Ishikawa (cell line): ENCODE measurements around the gene TMEM138.

Experiments
- CEBPB ChIP-seq: IDR thresholded peaks from 2 replicates; pipeline ENCODE4 v1.6.1; 2012
- CREB1 ChIP-seq: IDR thresholded peaks from 2 replicates; pipeline ENCODE4 v1.6.1; 2012; ENCODE audit warnings: low read depth
- EGR1 ChIP-seq: IDR thresholded peaks from 2 replicates; pipeline ENCODE4 v1.6.1; 2012
- EP300 ChIP-seq: IDR thresholded peaks from 2 replicates; pipeline ENCODE4 v1.6.1; 2012; ENCODE audit warnings: borderline replicate concordance
- FOXM1 ChIP-seq: IDR thresholded peaks from 2 replicates; pipeline ENCODE4 v1.6.1; 2012; ENCODE audit warnings: low read depth, borderline replicate concordance
- NFIC ChIP-seq: IDR thresholded peaks from 2 replicates; pipeline ENCODE4 v1.6.1; 2012
- RAD21 ChIP-seq: IDR thresholded peaks from 2 replicates; pipeline ENCODE4 v1.6.1; 2012; ENCODE audit warnings: low read depth
- REST ChIP-seq: IDR thresholded peaks from 2 replicates; pipeline ENCODE4 v1.6.1; 2012; ENCODE audit warnings: low read depth, mild to moderate bottlenecking
- TAF1 ChIP-seq: IDR thresholded peaks from 2 replicates; pipeline ENCODE4 v1.6.1; 2012; ENCODE audit warnings: low read depth, mild to moderate bottlenecking
- TCF12 ChIP-seq: IDR thresholded peaks from 2 replicates; pipeline ENCODE4 v1.6.1; 2012; ENCODE audit warnings: low read depth
- TEAD4 ChIP-seq: IDR thresholded peaks from 2 replicates; pipeline ENCODE4 v1.6.1; 2012
- YY1 ChIP-seq: IDR thresholded peaks from 2 replicates; pipeline ENCODE4 v1.6.1; 2012; ENCODE audit warnings: low read depth
- ZBTB7A ChIP-seq: IDR thresholded peaks from 2 replicates; pipeline ENCODE4 v1.6.1; 2012; ENCODE audit warnings: low read depth
- TF ChIP-seq, protein P1 (sequence below): IDR thresholded peaks from 2 replicates; pipeline ENCODE4 v1.6.1; 2012
- TF ChIP-seq, protein P2 (sequence below): IDR thresholded peaks from 2 replicates; pipeline ENCODE4 v1.6.1; 2012

TMEM138 gene

GRCh38 chr11:61361741-61362541, at the start of gene TMEM138, which contains the start of gene CYB561A3:
TMEM138 (plus strand) TSS chr11:61362374; CDS start chr11:61364391, 2,017 bp downstream.
CYB561A3 (minus strand) TSS chr11:61361882; CDS start chr11:61356713, 5,169 bp downstream.
- peak; percentile 80 for TF ChIP-seq TAF1
- no peak for TF ChIP-seq TEAD4
- peak; percentile 92 for TF ChIP-seq YY1
- TF ChIP-seq EP300: 0 out of 2 replicates have a peak, but pooled peaks have one; percentile 27
- TF ChIP-seq, protein P1, sequence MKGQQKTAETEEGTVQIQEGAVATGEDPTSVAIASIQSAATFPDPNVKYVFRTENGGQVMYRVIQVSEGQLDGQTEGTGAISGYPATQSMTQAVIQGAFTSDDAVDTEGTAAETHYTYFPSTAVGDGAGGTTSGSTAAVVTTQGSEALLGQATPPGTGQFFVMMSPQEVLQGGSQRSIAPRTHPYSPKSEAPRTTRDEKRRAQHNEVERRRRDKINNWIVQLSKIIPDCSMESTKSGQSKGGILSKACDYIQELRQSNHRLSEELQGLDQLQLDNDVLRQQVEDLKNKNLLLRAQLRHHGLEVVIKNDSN: peak; percentile 31
- TF ChIP-seq ZBTB7A: 0 out of 2 replicates have a peak, but pooled peaks have one; percentile 43
- peak; percentile 60; the same call in 1 of the 2 replicates for TF ChIP-seq TCF12
- peak; percentile 51 for TF ChIP-seq FOXM1
- TF ChIP-seq REST: no peak
- TF ChIP-seq NFIC: 0 out of 2 replicates have a peak, but pooled peaks have one; percentile 25
- TF ChIP-seq RAD21: no peak
- TF ChIP-seq, protein P2, sequence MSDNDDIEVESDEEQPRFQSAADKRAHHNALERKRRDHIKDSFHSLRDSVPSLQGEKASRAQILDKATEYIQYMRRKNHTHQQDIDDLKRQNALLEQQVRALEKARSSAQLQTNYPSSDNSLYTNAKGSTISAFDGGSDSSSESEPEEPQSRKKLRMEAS: peak; percentile 94
- peak; percentile 61; the same call in 1 of the 2 replicates for TF ChIP-seq EGR1
- TF ChIP-seq CEBPB: no peak
- TF ChIP-seq CREB1: no peak

- TF ChIP-seq, protein P2: no peak
- TF ChIP-seq TEAD4 (no peak), CREB1 (no peak), TCF12 (no peak), REST (no peak), NFIC (no peak), CEBPB (no peak), YY1 (no peak), EP300 (no peak), TAF1 (no peak), RAD21 (no peak), EGR1 (no peak), FOXM1 (no peak), ZBTB7A (no peak)
- TF ChIP-seq, protein P1: no peak
Observed at GRCh38 chr11:61315260-61315659, 46.9 kb upstream of the TMEM138 start.

DNA sequence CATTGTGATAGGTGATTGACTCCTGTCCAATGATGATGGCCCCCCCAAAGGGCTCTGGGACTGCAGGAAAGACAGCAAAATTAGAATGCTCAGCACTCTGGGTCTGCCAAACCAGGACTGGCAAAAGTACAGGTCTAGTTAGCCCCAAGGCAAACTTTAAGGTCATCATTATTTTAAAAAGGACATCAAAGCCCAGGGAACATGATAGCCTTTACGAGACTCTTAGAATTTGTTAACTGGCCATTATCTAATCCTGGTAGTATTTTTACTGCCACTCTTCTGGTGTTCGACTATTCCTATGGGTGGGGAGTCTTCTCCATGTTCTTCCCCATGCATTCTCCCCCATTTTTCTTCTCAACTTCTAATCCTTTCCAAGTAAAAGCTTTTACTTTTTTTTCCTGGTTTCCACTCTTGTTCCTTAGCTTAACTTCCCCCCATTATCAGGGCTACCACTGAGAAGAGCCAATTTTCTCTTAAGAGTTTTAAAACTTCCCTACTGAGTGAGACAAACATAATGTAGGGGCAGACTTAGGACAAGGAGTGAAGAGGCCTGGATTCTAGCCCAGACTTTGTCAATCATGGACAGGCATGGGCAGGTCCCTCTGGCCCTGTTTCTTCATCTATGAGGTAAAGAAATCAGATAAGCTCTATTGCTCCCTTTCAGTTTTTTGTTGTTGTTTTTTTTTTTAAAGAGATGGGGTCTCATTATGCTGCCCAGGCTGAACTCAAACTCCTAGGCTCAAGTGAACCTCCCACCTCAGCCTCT, 36.3 kb upstream of the TMEM138 start:
- no peak for TF ChIP-seq CREB1
- no peak for TF ChIP-seq TCF12
- TF ChIP-seq TEAD4: no peak
- no peak for TF ChIP-seq YY1
- no peak for TF ChIP-seq EP300
- TF ChIP-seq NFIC: no peak
- TF ChIP-seq TAF1: no peak
- no peak for TF ChIP-seq FOXM1
- TF ChIP-seq RAD21: no peak
- no peak for TF ChIP-seq CEBPB
- TF ChIP-seq EGR1: no peak
- TF ChIP-seq ZBTB7A: no peak
- TF ChIP-seq, protein P2: no peak
- TF ChIP-seq, protein P1: no peak
- TF ChIP-seq REST: no peak
